ENCODE results near the gene LETMD1. TPM values are rescaled to one million over a fixed set of nuclear protein-coding genes. Genes with fewer than 3 reads are reported as not detected.
A peak's percentile ranks its signal among the peaks of the same experiment; 100 is the strongest.
"Not testable (repeated sequence)": the region's sequence is repeated elsewhere in the genome, so short reads cannot be mapped to it uniquely, and the experiment has no call there.

Gene LETMD1
- polyA plus RNA-seq (2013, experiment 1 of 2; ENCODE audit: insufficient read length), result 28.6 TPM
- 27.6 TPM for polyA plus RNA-seq (2013, experiment 2 of 2; ENCODE audit: insufficient read length)

- peak; percentile 98 for DNase-seq
These were observed at the start of gene LETMD1 for GRCh38 chr12:51047655-51048540. Gene LETMD1 (plus strand): TSS chr12:51048327. CDS start chr12:51048357, 30 bp downstream.

GRCh38 chr12:50999093-50999492 lies 49.0 kb upstream of the LETMD1 start:
- DNase-seq, result no peak

GRCh38 chr12:51000245-51000644 lies 47.9 kb upstream of the LETMD1 start:
- DNase-seq, result peak; percentile 69

- no peak for DNase-seq
These were observed 46.3 kb upstream of the LETMD1 start for GRCh38 chr12:51001799-51002198.

- DNase-seq, result no peak
These were observed 43.6 kb upstream of the LETMD1 start for GRCh38 chr12:51004504-51004903.

GRCh38 chr12:51005030-51005429 lies 43.1 kb upstream of the LETMD1 start:
- DNase-seq, result no peak

- no peak for DNase-seq
These were observed 42.5 kb upstream of the LETMD1 start for GRCh38 chr12:51005671-51006070.

GRCh38 chr12:51008329-51009055 lies 39.6 kb upstream of the LETMD1 start:
- DNase-seq, result no peak

- no peak for DNase-seq
These were observed 39.1 kb upstream of the LETMD1 start for GRCh38 chr12:51009056-51009440.

- DNase-seq, result no peak
These were observed 36.2 kb upstream of the LETMD1 start for GRCh38 chr12:51011955-51012354.

GRCh38 chr12:51012570-51013236 lies 35.4 kb upstream of the LETMD1 start:
- no peak for DNase-seq

- DNase-seq, result no peak
These were observed 34.7 kb upstream of the LETMD1 start for GRCh38 chr12:51013441-51013840.

GRCh38 chr12:51014467-51014866 lies 33.7 kb upstream of the LETMD1 start:
- not testable (repeated sequence) for DNase-seq

- DNase-seq, result no peak
These were observed 30.7 kb upstream of the LETMD1 start for GRCh38 chr12:51017452-51017851.

- DNase-seq, result no peak
These were observed 29.2 kb upstream of the LETMD1 start for GRCh38 chr12:51018956-51019355.

- DNase-seq, result no peak
These were observed 28.2 kb upstream of the LETMD1 start for GRCh38 chr12:51019927-51020326.

- no peak for DNase-seq
These were observed 27.5 kb upstream of the LETMD1 start for GRCh38 chr12:51020448-51021182.

GRCh38 chr12:51021694-51022093 lies 26.4 kb upstream of the LETMD1 start:
- no peak for DNase-seq

- DNase-seq, result no peak
These were observed 24.3 kb upstream of the LETMD1 start for GRCh38 chr12:51023625-51024382.

- no peak for DNase-seq
These were observed 22.7 kb upstream of the LETMD1 start for GRCh38 chr12:51025338-51025835.
